HEK293T (cell line): ENCODE data around the gene PIAS1.

ENCODE experiments used
- CTBP1 ChIP-seq: fragments of 450-650 bp; IDR thresholded peaks from 2 replicates; pipeline ENCODE4 v1.6.1; 2016; ENCODE audit warnings: borderline replicate concordance
- FOXK2 ChIP-seq: fragments of 450-650 bp; IDR thresholded peaks from 2 replicates; pipeline ENCODE4 v1.6.1; 2016; ENCODE audit warnings: mild to moderate bottlenecking
- HDGF ChIP-seq: fragments of 450-650 bp; IDR thresholded peaks from 2 replicates; pipeline ENCODE4 v1.6.1; 2017; ENCODE audit warnings: antibody characterized with exemption, borderline replicate concordance
- NFRKB ChIP-seq: fragments of 450-650 bp; IDR thresholded peaks from 2 replicates; pipeline ENCODE4 v1.6.1; 2016; ENCODE audit warnings: mild to moderate bottlenecking, moderate library complexity

- TF ChIP-seq FOXK2 (no peak), CTBP1 (no peak), NFRKB (no peak), HDGF (no peak)
Measured at GRCh38 chr15:68054628-68055223, 611 bp downstream of the PIAS1 start.
